ENCODE measurements around the gene KCNN3.

The KCNN3 gene

GRCh38 chr1:154832384-154832783 is 37.7 kb downstream of the KCNN3 start:
- in situ Hi-C loops (cut with HindIII; ENCODE audit: low pct_ligation_motif_present, low pct_unique_long_range_greater_than_20kb, low sequenced_read_pairs): no loop called here
- no peak for DNase-seq

- in situ Hi-C loops (cut with HindIII; ENCODE audit: low pct_ligation_motif_present, low pct_unique_long_range_greater_than_20kb, low sequenced_read_pairs): no loop called here
- no peak for DNase-seq
Observed at GRCh38 chr1:154831462-154831861, 38.6 kb downstream of the KCNN3 start.

GRCh38 chr1:154829062-154829461 is 41.0 kb downstream of the KCNN3 start:
- no peak for DNase-seq
- in situ Hi-C loops (cut with HindIII; ENCODE audit: low pct_ligation_motif_present, low pct_unique_long_range_greater_than_20kb, low sequenced_read_pairs): no loop called here

- in situ Hi-C loops (cut with HindIII; ENCODE audit: low pct_ligation_motif_present, low pct_unique_long_range_greater_than_20kb, low sequenced_read_pairs): no loop called here
- DNase-seq: no peak
Observed at GRCh38 chr1:154824179-154825000, 45.7 kb downstream of the KCNN3 start.

GRCh38 chr1:154822717-154823116 is 47.4 kb downstream of the KCNN3 start:
- in situ Hi-C loops (cut with HindIII; ENCODE audit: low pct_ligation_motif_present, low pct_unique_long_range_greater_than_20kb, low sequenced_read_pairs): no loop called here
- no peak for DNase-seq

GRCh38 chr1:154822233-154822632 is 47.8 kb downstream of the KCNN3 start:
- in situ Hi-C loops (cut with HindIII; ENCODE audit: low pct_ligation_motif_present, low pct_unique_long_range_greater_than_20kb, low sequenced_read_pairs): no loop called here
- DNase-seq: no peak

- DNase-seq: no peak
- in situ Hi-C loops (cut with HindIII; ENCODE audit: low pct_ligation_motif_present, low pct_unique_long_range_greater_than_20kb, low sequenced_read_pairs): no loop called here
Observed at GRCh38 chr1:154821083-154821482, 49.0 kb downstream of the KCNN3 start.

GRCh38 chr1:154820646-154821045 is 49.4 kb downstream of the KCNN3 start:
- no peak for DNase-seq
- in situ Hi-C loops (cut with HindIII; ENCODE audit: low pct_ligation_motif_present, low pct_unique_long_range_greater_than_20kb, low sequenced_read_pairs): no loop called here

- DNase-seq: peak; percentile 23
Observed at GRCh38 chr1:154819628-154820590, 50.2 kb downstream of the KCNN3 start.

GRCh38 chr1:154818911-154819310 is 51.2 kb downstream of the KCNN3 start:
- no peak for DNase-seq
- in situ Hi-C loops (cut with HindIII; ENCODE audit: low pct_ligation_motif_present, low pct_unique_long_range_greater_than_20kb, low sequenced_read_pairs): no loop called here

More at GRCh38 chr1:154819628-154820590, 50.2 kb downstream of the KCNN3 start:
- in situ Hi-C loops (cut with HindIII; ENCODE audit: low pct_ligation_motif_present, low pct_unique_long_range_greater_than_20kb, low sequenced_read_pairs): no loop called here

GRCh38 chr1:154816937-154817336 is 53.1 kb downstream of the KCNN3 start:
- no peak for DNase-seq
- in situ Hi-C loops (cut with HindIII; ENCODE audit: low pct_ligation_motif_present, low pct_unique_long_range_greater_than_20kb, low sequenced_read_pairs): no loop called here

GRCh38 chr1:154816369-154816768 is 53.7 kb downstream of the KCNN3 start:
- in situ Hi-C loops (cut with HindIII; ENCODE audit: low pct_ligation_motif_present, low pct_unique_long_range_greater_than_20kb, low sequenced_read_pairs): no loop called here
- no peak for DNase-seq

- in situ Hi-C loops (cut with HindIII; ENCODE audit: low pct_ligation_motif_present, low pct_unique_long_range_greater_than_20kb, low sequenced_read_pairs): no loop called here
- DNase-seq: no peak
Observed at GRCh38 chr1:154813846-154814505, 56.1 kb downstream of the KCNN3 start.

- DNase-seq: no peak
- in situ Hi-C loops (cut with HindIII; ENCODE audit: low pct_ligation_motif_present, low pct_unique_long_range_greater_than_20kb, low sequenced_read_pairs): no loop called here
Observed at GRCh38 chr1:154813300-154813816, 56.7 kb downstream of the KCNN3 start.

GRCh38 chr1:154812877-154813276 is 57.2 kb downstream of the KCNN3 start:
- in situ Hi-C loops (cut with HindIII; ENCODE audit: low pct_ligation_motif_present, low pct_unique_long_range_greater_than_20kb, low sequenced_read_pairs): no loop called here
- no peak for DNase-seq

- in situ Hi-C loops (cut with HindIII; ENCODE audit: low pct_ligation_motif_present, low pct_unique_long_range_greater_than_20kb, low sequenced_read_pairs): no loop called here
- no peak for DNase-seq
Observed at GRCh38 chr1:154810571-154810970, 59.5 kb downstream of the KCNN3 start.

GRCh38 chr1:154809436-154810413 is 60.4 kb downstream of the KCNN3 start:
- peak; percentile 66 for DNase-seq
- in situ Hi-C loops (cut with HindIII; ENCODE audit: low pct_ligation_motif_present, low pct_unique_long_range_greater_than_20kb, low sequenced_read_pairs): no loop called here

- in situ Hi-C loops (cut with HindIII; ENCODE audit: low pct_ligation_motif_present, low pct_unique_long_range_greater_than_20kb, low sequenced_read_pairs): no loop called here
- DNase-seq: peak; percentile 58
Observed at GRCh38 chr1:154808909-154809262, 61.2 kb downstream of the KCNN3 start.
